Astrocyte of the cerebellum (primary cell): ENCODE measurements around the gene RAB10.
A peak's percentile ranks its signal among the peaks of the same experiment; 100 is the strongest.

ENCODE experiments used
- DNase-seq: peaks from one replicate; pipeline ENCODE4 v3.0.0-alpha.2; 2011; ENCODE audit warnings: low read depth
- H3K4me3 ChIP-seq: 2 replicates; pipeline ENCODE4 v1.5.1; 2011; ENCODE audit warnings: mild to moderate bottlenecking, low read depth, low read length, moderate library complexity
- CTCF ChIP-seq: IDR thresholded peaks from 2 replicates; pipeline ENCODE4 v1.5.1; 2012; ENCODE audit warnings: low read length, low read depth, moderate library complexity, mild to moderate bottlenecking; ENCODE audit errors: missing control alignments
- in situ Hi-C: cut with HindIII; loops from 2 replicates; pipeline ENCODE4 v1.10.0; 2017; ENCODE audit warnings: low sequenced_read_pairs

The RAB10 gene

DNA sequence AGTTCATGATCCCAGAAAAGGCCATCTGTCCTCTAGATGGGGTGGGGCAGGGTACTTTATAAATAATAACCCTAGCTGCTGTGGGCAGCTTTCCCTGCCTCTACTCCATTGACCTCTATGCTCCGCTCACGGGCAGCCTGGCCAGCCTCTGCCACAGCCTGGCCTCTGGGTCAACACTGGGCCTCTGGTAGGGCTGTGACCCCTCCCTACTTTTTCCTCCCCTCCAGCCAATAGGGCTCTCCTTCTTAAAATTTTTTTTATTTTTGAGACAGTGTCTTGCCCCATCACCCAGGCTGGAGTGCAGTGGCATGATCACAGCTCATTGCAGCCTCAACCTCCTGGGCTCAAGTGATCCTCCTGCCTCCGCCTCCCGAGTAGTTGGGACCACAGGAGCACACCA is 134.9 kb downstream of the RAB10 start:
- no peak for TF ChIP-seq CTCF
- no peak for DNase-seq
- in situ Hi-C loops = no loop called here
- no peak overlapping the region for H3K4me3 ChIP-seq

DNA sequence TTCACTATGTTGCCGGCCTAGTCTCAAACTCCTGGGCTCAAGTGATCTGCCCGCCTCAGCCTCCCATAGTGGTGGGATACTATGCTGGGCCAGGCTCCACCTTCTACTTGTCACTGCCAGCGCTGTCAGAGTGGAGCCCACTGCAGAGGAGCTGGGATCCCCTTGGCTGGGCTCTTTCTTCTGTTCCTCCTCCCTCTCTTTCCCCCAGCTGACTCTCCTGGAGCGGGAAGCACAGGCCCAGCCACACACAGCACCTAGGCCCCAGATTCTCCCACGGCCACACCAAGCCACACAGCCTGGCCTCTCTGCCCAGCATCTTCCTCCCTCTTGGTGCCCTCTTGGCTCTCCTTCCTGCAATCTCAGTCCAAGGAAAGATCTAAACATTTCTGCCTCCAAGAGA is 135.3 kb downstream of the RAB10 start:
- TF ChIP-seq CTCF = no peak
- H3K4me3 ChIP-seq = no peak overlapping the region
- DNase-seq = no peak
- in situ Hi-C loops = no loop called here

DNA sequence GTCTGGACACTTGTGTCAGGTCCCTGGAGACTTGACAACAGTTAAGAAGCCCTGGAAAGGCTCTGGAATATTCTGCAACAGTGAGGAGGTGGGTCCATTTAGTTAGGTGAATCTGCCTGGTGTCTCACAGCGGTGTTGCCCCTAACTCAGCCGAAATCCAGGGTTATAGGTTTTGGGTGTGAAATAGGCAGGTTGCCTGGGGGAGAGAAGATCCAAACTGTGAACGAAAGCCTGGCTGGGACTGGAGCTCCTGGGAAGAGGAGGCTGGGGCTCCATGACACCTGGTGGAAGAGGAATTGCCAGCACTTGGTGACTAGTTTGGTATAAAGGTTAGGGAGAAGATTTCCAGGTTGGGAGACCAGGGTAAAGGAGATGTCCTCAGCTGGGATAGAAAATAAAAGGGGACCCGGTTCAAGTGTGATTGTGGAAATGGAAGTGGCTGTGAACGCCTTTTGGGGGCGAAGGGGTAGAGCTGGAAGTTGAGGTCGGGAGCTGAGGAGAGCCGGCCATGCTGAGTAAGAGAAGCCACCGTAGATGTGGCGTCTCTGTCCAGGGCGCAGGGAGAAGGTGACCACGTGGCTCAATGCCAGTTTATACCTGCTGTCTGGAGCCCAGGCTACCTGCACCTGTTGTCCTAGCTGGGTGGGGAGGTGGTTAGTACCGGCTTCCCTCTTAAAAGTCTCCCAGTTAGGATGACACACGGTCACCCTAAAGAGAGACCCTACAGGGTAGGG is 136.0 kb downstream of the RAB10 start:
- no peak for DNase-seq
- in situ Hi-C loops = no loop called here
- no peak overlapping the region for H3K4me3 ChIP-seq
- TF ChIP-seq CTCF = no peak

DNA sequence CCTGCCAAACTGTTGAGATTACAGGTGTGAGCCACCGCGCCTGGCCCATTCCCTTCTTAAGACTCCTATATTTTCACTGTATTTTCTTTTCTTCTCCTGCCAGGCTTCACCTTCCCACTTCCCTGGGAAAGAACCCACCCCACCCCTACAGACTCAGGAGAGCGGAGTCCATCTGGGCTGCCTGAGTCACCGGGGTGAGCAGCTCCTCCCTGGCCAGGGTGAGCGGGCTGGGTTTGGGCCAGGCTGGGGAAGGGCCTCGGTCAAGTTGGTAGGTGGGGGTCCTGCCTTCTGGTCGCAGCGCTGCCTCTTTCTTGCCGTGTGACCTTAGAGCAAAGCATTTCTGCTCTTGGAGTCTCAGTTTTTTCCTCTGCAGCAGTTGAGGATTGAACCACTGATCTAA is 136.9 kb downstream of the RAB10 start:
- TF ChIP-seq CTCF = no peak
- DNase-seq = no peak
- no peak overlapping the region for H3K4me3 ChIP-seq
- in situ Hi-C loops = no loop called here

DNA sequence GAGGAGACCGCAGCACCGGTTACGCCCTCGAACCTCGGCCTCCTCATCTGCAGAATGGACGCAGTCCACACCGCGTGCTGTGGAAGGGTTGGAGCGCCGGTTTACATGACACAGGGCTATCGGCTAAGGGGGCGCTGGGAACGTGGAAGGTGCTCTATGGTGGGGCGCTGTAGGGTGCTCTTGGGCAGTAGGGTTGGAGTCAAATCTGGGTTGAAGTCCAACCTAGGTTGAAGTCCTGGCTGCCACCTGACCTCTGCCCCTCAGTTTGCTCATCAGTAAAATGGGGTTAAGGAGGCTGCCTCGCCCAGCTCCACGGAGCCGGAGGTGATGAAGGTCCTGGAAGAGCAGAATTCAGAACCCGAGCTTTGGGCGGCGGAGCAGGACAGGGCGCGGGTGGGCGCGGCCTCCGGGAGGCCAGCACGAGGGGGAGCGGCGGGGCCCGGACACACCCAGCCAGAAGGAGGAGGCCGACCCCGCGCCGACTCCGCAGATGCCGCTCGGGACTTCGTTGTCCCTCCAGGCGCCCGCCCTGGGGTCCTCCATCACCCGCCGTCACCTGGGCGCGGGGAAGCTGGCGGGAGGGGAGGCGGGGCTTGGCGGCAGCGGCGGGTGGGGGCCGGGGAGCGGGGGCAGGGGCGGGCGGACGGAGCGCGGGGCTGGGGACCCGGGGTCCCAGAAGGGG is 138.4 kb downstream of the RAB10 start:
- DNase-seq = no peak
- in situ Hi-C loops = no loop called here
- H3K4me3 ChIP-seq = peak overlapping the region; percentile 14
- no peak for TF ChIP-seq CTCF

- in situ Hi-C loops = no loop called here
- TF ChIP-seq CTCF = no peak
- no peak for DNase-seq
- peak within 1 kb of the TSS; percentile 31 for H3K4me3 ChIP-seq
Measured at GRCh38 chr2:26172871-26173775, 139.2 kb downstream of the RAB10 start, which contains the start of gene GAREM2. TSS of gene GAREM2 (plus strand) at chr2:26173088. CDS start at chr2:26173221, 133 bp downstream.
